Measurements from ENCODE around the gene TNFSF11. TPM values are rescaled to one million over a fixed set of nuclear protein-coding genes. Genes with fewer than 3 reads are reported as not detected.
"Not testable (repeated sequence)": the region's sequence is repeated elsewhere in the genome, so short reads cannot be mapped to it uniquely, and the experiment has no call there.

TNFSF11 gene
- not detected for total RNA-seq

DNA sequence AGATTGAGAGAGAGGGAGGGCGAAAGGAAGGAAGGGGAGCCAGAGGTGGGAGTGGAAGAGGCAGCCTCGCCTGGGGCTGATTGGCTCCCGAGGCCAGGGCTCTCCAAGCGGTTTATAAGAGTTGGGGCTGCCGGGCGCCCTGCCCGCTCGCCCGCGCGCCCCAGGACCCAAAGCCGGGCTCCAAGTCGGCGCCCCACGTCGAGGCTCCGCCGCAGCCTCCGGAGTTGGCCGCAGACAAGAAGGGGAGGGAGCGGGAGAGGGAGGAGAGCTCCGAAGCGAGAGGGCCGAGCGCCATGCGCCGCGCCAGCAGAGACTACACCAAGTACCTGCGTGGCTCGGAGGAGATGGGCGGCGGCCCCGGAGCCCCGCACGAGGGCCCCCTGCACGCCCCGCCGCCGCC lies at the start of gene TNFSF11:
Gene TNFSF11, plus strand, starts transcription at position 142 of the 400 bp plus-strand sequence. Its CDS starts 152 bp downstream, at position 294.
- DNase-seq, result no peak

GRCh38 chr13:42524487-42525034 lies 49.4 kb upstream of the TNFSF11 start:
- no peak for DNase-seq

- no peak for DNase-seq
Observed at GRCh38 chr13:42525035-42525504, 48.9 kb upstream of the TNFSF11 start.

DNA sequence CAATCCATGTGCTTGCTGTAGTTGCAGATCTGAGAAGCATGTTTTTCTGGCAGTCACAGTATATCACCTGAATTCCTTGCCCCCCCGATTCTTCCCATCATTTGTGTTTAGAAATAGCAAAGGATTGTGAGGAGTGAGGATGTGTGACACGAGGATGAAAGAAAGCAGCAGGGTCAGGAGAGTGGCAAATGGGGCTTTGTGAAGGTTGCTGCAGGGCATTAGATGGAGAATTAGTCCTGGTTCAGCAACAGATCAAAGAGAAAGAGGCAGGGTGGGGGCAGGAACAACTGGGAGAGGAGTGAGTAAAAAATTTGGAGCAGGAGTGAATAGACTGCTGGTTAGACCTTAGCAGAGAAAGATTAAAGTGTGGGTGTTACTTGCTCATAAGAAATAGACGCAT lies 47.7 kb upstream of the TNFSF11 start:
- no peak for DNase-seq

DNA sequence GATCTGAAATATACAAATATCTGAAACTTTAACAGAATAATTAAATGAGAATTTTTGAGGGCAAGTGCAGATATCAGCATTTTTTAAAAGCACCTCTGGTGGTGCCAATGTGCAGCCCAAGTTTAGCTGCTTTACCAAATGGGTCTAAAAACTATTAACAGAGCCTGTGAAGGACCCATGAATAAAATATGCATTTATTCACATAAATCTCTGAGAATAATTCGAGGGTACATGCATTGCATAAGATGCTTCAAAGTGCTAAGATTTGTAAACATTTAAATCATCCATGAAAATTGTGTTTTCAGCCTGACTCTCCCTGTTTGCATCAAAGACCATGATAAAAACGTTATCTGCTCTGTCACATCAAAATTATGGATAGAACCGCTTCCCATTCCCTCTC lies 47.1 kb upstream of the TNFSF11 start:
- DNase-seq, result no peak

DNA sequence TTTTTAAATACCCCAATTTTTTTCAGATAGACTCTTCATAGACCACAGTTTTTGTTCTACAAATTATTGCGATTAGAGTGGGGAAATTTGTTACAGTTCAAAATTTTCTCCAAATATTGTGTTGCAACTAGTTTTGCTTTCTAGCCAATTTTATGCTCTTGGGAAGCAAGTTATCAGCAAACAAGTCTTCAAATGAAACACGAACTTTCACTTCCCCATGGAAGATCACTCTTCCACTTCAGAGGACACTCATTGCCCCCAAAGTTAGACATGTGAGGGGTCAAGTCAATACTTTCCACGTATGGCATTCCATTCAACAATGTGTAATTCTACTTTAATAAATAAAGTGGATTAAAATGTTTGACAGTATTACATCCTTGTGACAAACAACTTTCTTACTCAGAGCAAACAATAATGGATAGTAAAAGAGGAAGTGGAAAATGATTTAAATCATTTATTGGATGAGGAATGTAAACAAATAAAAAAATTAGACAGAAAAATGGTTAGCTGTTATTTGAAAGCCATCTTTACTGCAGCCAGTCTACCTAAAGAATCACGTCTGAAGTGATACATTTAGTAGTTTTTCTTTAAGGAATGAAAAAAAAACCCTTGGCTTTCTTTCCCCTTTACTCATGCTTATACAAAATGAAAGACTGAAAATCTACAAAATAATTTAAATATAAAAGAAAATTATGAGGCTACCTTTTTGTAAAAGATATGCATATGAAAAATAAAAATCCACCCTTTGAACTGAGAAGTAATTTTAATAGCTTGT lies 41.2 kb upstream of the TNFSF11 start:
- DNase-seq, result no peak

DNA sequence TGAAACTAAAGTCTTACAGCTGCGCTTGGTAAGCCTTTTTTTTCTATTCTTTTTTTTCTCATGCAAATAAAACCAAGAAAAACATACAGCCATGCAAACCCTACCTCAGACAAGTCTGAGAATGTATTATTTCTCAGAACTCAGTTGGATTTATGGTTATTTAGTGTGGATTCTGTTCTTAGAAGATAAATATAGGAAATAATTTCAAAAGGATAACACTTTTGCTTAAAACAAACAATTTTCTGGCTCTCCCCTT lies 40.7 kb upstream of the TNFSF11 start:
- no peak for DNase-seq

DNA sequence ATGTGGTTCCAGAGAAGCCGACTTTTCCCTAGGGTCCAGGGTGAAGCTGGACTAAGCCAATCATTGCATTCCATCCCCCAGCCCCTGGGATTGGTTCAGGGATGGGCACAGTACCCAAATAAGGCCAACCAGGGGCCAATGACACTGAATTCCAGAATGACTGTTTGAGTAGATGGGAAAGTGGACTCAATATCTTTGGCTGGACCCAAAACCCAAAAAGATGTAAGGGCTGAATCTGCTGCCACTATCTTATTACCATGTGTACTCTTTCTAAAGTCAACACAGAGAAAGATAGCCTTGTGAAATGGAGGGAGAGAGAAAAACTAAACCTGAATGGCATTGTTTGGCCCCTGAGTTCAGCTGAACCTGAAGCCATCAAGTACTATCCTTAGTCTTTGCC lies 39.2 kb upstream of the TNFSF11 start:
- DNase-seq, result no peak

DNA sequence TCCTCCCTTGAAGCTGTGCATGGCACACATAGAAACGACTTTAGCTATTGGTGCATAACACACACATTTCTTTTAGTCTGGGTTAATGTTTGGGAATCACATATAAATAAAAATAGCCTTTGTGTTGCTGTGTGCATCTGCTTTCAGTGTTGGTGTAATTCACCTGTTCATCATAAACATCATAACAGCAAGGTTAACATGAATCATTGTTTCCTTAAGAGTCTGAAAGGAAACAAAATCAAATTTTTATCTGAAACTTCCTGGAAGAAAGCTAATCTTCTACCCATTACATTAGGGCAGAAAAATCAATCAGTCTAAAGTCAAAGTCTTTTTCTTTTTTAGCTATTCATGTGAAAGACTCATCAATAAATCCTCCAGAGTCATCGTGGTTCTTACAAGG lies 35.0 kb upstream of the TNFSF11 start:
- no peak for DNase-seq

DNA sequence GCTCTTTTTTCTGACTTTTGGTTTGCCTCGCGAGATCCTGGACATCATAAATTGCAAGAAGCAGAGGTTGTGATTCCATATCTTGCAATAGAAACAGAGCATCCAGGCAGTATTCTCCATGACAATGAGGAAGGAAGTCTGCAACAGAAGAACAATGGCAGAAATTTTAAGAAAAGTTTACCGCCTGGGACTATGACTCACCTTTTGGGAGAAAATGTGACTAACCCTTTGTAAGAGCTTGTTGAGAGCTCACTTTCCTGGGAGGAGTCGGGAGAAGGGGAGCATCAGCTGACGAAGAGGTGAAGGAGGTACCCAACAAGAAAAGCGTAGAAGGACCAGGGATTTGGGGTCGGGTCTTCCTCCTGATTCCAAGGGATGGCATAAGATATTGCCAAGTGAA lies 34.3 kb upstream of the TNFSF11 start:
- no peak for DNase-seq

DNA sequence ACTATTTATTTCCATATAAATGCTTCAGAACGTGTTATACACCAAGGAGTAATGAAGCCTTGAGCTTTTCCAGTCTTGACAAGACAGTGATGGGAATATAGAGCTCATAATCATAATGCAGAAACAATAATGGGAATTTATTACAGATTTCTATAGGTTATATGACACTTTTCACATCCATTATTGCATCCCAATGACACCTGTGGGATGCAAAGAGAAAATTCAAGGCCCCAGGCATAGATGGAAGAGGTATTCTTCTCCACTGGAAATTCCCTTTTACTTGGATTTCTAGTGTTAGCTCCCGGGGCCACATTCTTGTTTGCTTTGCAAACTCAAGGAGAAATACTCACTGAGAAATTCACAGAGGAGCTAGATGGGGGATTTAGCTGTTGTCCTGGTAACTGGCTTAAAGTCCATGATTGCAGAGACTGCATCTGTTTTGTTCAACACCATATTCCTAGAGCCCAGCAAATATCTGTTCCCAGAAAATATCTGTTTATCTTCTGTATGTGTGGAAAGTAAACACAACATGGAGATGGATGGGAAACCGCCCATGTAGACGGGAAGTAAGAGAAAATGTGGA lies 30.6 kb upstream of the TNFSF11 start:
- DNase-seq, result no peak

DNA sequence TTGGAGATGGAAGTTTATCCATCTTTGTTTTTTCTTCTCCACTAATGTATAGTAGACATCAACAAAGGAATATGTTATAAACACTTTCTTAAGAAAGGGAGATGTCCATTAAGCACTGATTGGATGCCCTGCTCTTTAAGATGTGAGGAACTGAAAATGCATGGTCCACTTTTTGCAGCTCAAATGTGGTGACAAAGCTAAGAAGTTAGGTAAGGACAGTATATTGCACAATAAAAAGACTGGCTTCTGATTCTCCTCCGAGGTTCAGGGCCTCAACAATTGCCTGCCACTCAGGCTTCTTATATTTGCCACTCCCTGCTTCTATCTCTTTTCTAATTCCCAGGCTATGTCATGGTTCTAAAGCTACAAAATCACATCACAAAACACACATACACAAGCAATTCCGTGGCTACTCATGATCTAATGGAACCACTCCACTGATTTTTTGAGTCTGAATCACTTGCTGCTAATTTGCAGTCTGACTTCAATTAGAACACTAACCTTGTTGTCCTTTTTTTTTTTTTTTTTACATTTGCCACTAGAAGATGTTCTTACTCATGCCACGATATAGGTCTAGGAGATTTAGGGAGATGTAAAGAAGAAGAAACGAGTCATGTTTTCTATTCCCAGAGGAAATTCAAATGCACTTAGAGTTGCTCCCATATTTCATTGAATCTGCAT lies 29.6 kb upstream of the TNFSF11 start:
- no peak for DNase-seq

DNA sequence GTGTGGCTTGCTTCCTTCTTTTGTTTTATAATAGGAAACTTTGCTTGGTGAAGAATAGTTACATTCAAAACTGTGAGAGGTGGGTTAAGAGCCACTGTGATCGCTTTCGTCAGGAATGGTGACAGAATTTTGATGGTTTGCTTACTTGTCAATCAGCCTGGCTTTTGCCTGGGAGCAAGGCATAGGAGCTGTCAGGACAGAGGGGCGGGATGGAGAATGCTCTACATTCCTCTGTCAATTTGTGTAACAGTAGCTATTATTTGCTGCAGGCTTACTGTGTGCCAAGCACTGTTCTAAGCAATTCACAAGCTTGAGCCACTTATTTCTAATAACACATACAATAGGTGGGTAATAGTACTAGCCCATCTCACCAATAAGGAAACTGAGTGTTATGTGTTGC lies 28.1 kb upstream of the TNFSF11 start:
- no peak for DNase-seq

DNA sequence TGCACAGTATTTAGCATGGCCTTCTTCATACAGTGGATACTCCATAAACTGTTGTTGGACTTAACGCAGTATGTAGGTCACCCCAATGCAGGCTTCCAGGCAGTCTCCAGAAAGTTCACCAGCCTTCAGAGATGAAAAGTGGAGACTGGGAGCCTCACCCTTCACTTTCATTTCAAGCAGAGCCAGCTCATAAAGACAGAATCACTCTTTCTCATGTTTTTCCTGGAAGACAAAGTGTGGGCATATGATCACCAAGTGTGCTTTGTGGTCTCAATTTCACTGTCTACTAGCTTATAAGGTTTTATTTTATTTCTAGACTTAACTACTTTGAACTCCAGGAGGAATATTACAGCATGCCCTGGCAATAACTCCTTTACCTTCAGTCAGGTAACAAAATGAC lies 26.3 kb upstream of the TNFSF11 start:
- no peak for DNase-seq

GRCh38 chr13:42548731-42549551 lies 25.0 kb upstream of the TNFSF11 start:
- DNase-seq, result no peak

DNA sequence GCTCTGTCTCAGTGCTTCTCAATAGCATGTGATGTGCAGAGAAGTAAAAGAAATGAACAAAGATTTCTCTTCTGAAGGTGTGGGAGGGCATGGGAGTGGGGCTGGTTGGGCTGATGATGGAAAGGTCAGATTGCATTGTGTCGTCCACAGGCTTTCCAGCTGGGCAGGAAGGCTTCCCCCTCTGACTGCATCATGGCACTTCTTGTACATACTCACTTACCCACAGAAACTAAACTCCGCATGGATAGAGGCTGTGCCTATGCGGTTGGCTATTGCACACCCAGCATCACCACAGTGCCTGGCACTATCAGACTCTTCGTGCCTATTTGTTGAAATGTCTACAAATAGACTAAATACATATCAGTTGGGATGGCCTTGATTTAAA lies 24.4 kb upstream of the TNFSF11 start:
- no peak for DNase-seq

DNA sequence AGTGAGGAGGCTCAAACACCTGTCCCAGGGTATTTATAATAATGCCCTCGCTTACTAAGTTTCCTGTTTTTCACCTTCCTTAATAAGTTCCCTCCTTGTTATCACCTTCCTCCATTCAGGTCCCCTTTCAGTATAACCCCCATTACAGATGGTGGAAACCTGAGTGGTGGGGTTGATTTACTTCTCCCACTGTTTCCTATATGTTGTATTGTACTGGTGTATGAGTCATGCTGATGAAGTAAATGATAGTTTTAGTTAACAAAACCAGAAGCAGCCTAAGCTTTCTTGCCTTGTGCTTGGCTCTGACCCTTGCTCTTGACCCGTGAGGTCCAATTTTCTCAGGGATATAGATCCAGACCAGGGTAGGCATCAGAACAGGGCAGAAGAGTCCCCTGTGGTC lies 22.3 kb upstream of the TNFSF11 start:
- no peak for DNase-seq

DNA sequence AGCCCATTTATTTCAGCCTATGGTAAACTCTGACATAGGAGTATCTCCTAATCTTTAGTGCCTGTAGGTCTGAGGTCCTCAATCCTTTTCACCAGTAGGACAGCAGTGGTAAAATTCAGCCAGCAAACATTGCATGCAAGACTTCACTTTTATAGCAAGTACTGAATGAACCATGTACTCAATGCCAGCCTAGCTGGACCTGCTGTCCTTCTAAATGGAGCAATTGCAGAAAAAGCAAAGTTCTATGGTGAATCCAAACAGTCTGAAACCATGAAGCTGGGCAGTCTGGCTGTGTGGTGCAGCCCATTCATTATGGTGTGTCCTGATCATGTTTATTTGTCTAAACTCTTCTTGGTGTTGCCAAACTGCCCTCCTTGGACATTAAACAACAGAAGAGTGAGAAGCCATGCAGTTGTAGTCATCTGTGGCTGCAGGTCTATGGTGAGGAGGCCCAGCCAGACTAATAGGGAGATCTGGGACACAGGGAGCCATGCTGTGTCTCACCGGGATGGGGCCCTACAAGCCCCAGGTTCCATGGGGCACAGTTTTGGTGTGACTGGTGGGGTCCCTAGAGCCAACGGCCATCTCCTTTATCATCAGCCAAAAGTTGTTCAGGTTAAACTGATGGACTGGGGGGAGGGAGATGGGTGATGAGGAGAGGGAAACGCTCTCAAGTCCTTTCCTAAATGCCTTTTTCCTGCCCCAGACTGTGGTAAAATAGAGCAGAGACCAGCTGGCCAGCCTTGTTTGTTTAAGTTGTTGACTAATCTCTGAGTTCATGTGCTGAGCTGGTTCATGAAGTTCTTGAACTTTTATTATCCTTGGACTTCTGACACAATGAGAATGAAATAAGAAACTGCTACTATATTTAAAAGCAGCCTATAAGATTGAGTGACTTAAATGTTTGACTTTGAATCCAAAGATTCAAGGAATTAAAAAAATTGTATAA lies 20.6 kb upstream of the TNFSF11 start:
- DNase-seq, result no peak

GRCh38 chr13:42559057-42559456 lies 14.9 kb upstream of the TNFSF11 start:
- no peak for DNase-seq

DNA sequence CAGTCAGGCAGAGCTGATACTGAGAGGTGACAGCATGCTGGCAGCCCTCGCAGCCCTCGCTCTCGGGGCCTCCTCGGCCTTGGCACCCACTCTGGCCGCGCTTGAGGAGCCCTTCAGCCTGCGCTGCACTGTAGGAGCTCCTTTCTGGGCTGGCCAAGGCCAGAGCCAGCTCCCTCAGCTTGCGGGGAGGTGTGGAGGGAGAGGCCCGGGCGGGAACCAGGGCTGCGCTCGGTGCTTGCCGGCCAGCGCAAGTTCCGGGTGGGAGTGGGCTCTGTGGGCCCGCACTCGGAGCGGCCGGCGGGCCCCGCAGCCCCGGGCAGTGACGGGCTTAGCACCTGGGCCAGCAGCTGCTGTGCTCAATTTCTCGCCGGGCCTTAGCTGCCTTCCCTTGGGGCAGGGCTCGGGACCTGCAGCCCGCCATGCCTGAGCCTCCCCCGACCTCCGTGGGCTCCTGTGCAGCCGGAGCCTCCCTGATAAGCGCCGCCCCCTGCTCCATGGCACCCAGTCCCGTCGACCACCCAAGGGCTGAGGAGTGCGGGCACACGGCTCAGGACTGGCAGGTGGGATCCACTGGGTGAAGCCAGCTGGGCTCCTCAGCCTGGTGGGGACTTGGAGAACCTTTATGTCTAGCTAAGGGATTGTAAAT lies 14.3 kb upstream of the TNFSF11 start:
- DNase-seq, result not testable (repeated sequence)

GRCh38 chr13:42560320-42560719 lies 13.6 kb upstream of the TNFSF11 start:
- DNase-seq, result not testable (repeated sequence)

All from occipital lobe (tissue), 2 donors.